Measurements from ENCODE around the gene CLEC1B. TPM values are rescaled to one million over a fixed set of nuclear protein-coding genes. Genes with fewer than 3 reads are reported as not detected.
"Not testable (repeated sequence)": the region's sequence is repeated elsewhere in the genome, so short reads cannot be mapped to it uniquely, and the experiment has no call there.

The CLEC1B gene
- total RNA-seq, 1 experiment from 2014 or later: not detected

- ChIA-PET RAD21 (ENCODE audit: low non-redundant PET in 1 of 2, low total read pairs in 2 of 2, uncharacterized antibody in 2 of 2, unreplicated experiment in 2 of 2) (no interaction called here), CTCF (no interaction called here), POLR2A (no interaction called here)
- H3K79me2 ChIP-seq (ENCODE audit: insufficient read depth, low read length): no peaks in the 10 kb centered on the region
- no peak overlapping the region for H2AFZ ChIP-seq (ENCODE audit: low read depth, low read length, poor library complexity, severe bottlenecking)
- no peaks in the 10 kb centered on the region for H3K9me3 ChIP-seq (ENCODE audit: control insufficient read depth in 1 of 2, insufficient read depth in 1 of 2, low read depth in 1 of 2, low read length in 2 of 2)
- DNase-seq (ENCODE audit: low read depth, low spot score) (no peak), ATAC-seq (no peak)
- H3K9ac ChIP-seq (ENCODE audit: low read length): no peak overlapping the region
- TF ChIP-seq YY1 (IDR thresholded peaks at IDR 0.05; ENCODE audit: extremely low read depth, insufficient replicate concordance, low read depth, low read length): no peak
- TF ChIP-seq SP1 (IDR thresholded peaks at IDR 0.05; ENCODE audit: low read depth): no peak
- no peak for TF ChIP-seq SRF (IDR thresholded peaks at IDR 0.05; ENCODE audit: low read depth)
- no peaks in the 10 kb centered on the region for H3K4me1 ChIP-seq (ENCODE audit: control insufficient read depth in 1 of 2, insufficient read depth in 2 of 2, low read length in 2 of 2)
- no peak overlapping the region for H3K4me3 ChIP-seq (replicated peaks in 1 of 2; ENCODE audit: low read depth in 1 of 2, low read length in 2 of 2)
- no TSS peak for BruUV-seq (replicated peaks)
- intact Hi-C loops (cut with micrococcal nuclease): no loop called here
- H4K20me1 ChIP-seq (ENCODE audit: insufficient read depth): no peaks in the 10 kb centered on the region
- no peak overlapping the region for H3K27ac ChIP-seq (ENCODE audit: low read depth, low read length)
- H3K36me3 ChIP-seq (ENCODE audit: control insufficient read depth in 1 of 2, insufficient read depth in 2 of 2, low read length in 2 of 2): no peaks in the 10 kb centered on the region
- no peak overlapping the region for H3K4me2 ChIP-seq (ENCODE audit: low read length)
- H3K9me2 ChIP-seq (ENCODE audit: insufficient read depth): no peaks in the 10 kb centered on the region
- H3K27me3 ChIP-seq (ENCODE audit: insufficient read depth, low read length): peaks cover 50% of the 10 kb centered on the region
These were observed 38.3 kb downstream of the CLEC1B start for GRCh38 chr12:9960590-9960989.

GRCh38 chr12:9957834-9958233 is 41.1 kb downstream of the CLEC1B start:
- intact Hi-C loops (cut with micrococcal nuclease): no loop called here
- H3K9me2 ChIP-seq (ENCODE audit: insufficient read depth): no peaks in the 10 kb centered on the region
- TF ChIP-seq ZBTB33 (IDR thresholded peaks at IDR 0.05; ENCODE audit: extremely low read depth, insufficient replicate concordance, low read length): no peak
- no peak for TF ChIP-seq POLR2AphosphoS5 (IDR thresholded peaks at IDR 0.05; ENCODE audit: low read depth, low read length)
- no peak for TF ChIP-seq EZH2 (IDR thresholded peaks at IDR 0.05)
- TF ChIP-seq YY1 (IDR thresholded peaks at IDR 0.05; ENCODE audit: extremely low read depth, insufficient replicate concordance, low read depth, low read length): no peak
- TF ChIP-seq ZNF274 (IDR thresholded peaks at IDR 0.05; ENCODE audit: low read depth, low read length): no peak
- TF ChIP-seq CEBPB (IDR thresholded peaks at IDR 0.05; ENCODE audit: low read depth): no peak
- no peak for TF ChIP-seq EZH2phosphoT487 (IDR thresholded peaks at IDR 0.05; ENCODE audit: borderline replicate concordance)
- no peak overlapping the region for H3K9ac ChIP-seq (ENCODE audit: low read length)
- H3K4me3 ChIP-seq (replicated peaks in 1 of 2; ENCODE audit: low read depth in 1 of 2, low read length in 2 of 2): no peak overlapping the region
- DNase-seq (ENCODE audit: low read depth, low spot score) (no peak), ATAC-seq (no peak)
- H3K79me2 ChIP-seq (ENCODE audit: insufficient read depth, low read length): no peaks in the 10 kb centered on the region
- no peak overlapping the region for H3K27ac ChIP-seq (ENCODE audit: low read depth, low read length)
- no peak overlapping the region for H3K4me2 ChIP-seq (ENCODE audit: low read length)
- H3K36me3 ChIP-seq (ENCODE audit: control insufficient read depth in 1 of 2, insufficient read depth in 2 of 2, low read length in 2 of 2): no peaks in the 10 kb centered on the region
- H4K20me1 ChIP-seq (ENCODE audit: insufficient read depth): no peaks in the 10 kb centered on the region
- CTCF ChIA-PET: no interaction called here
- no peaks in the 10 kb centered on the region for H3K9me3 ChIP-seq (ENCODE audit: control insufficient read depth in 1 of 2, insufficient read depth in 1 of 2, low read depth in 1 of 2, low read length in 2 of 2)
- RAD21 ChIA-PET (ENCODE audit: low non-redundant PET in 1 of 2, low total read pairs in 2 of 2, uncharacterized antibody in 2 of 2, unreplicated experiment in 2 of 2): no interaction called here
- no peaks in the 10 kb centered on the region for H3K4me1 ChIP-seq (ENCODE audit: control insufficient read depth in 1 of 2, insufficient read depth in 2 of 2, low read length in 2 of 2)
- H3K27me3 ChIP-seq (ENCODE audit: insufficient read depth, low read length): peaks cover 53% of the 10 kb centered on the region
- no peak overlapping the region for H2AFZ ChIP-seq (ENCODE audit: low read depth, low read length, poor library complexity, severe bottlenecking)
- BruUV-seq (replicated peaks): no TSS peak
- POLR2A ChIA-PET: no interaction called here

GRCh38 chr12:9952954-9953729 is 45.8 kb downstream of the CLEC1B start:
- H4K20me1 ChIP-seq (ENCODE audit: insufficient read depth); H3K9me2 ChIP-seq (ENCODE audit: insufficient read depth); H3K9ac ChIP-seq (ENCODE audit: low read length); H3K4me2 ChIP-seq (ENCODE audit: low read length); H3K4me3 ChIP-seq (replicated peaks in 1 of 2; ENCODE audit: low read depth in 1 of 2, low read length in 2 of 2); H3K9me3 ChIP-seq (ENCODE audit: control insufficient read depth in 1 of 2, insufficient read depth in 1 of 2, low read depth in 1 of 2, low read length in 2 of 2); H3K27ac ChIP-seq (ENCODE audit: low read depth, low read length); H2AFZ ChIP-seq (ENCODE audit: low read depth, low read length, poor library complexity, severe bottlenecking); intact Hi-C loops (cut with micrococcal nuclease); H3K4me1 ChIP-seq (ENCODE audit: control insufficient read depth in 1 of 2, insufficient read depth in 2 of 2, low read length in 2 of 2); RAD21 ChIA-PET (ENCODE audit: low non-redundant PET in 1 of 2, low total read pairs in 2 of 2, uncharacterized antibody in 2 of 2, unreplicated experiment in 2 of 2); H3K79me2 ChIP-seq (ENCODE audit: insufficient read depth, low read length); DNase-seq (ENCODE audit: low read depth, low spot score); CTCF ChIA-PET; POLR2A ChIA-PET; H3K36me3 ChIP-seq (ENCODE audit: control insufficient read depth in 1 of 2, insufficient read depth in 2 of 2, low read length in 2 of 2); ATAC-seq; BruUV-seq (replicated peaks): not testable (repeated sequence)
- H3K27me3 ChIP-seq (ENCODE audit: insufficient read depth, low read length): peaks cover 58% of the 10 kb centered on the region

All from HCT116 (cell line).